ENCODE measurements around the gene RIOX2.

DNA sequence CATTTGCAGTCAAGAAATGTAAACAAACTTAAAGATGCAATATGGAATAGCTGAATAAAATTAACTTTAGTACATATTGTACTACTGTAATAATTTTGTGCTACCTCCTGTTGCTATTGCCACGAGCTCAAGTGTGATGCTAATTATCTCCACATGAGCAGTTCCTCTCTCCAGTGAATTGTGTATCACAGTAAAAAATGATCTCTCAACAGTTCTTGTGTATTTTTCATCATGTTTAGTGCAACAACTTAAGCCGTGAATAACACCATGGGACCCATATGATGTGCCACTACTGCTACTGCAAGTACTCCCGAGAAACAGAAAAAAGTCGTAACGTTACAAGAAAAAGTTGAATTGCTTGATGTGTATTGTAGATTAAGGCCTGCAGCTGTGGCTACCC is 12.4 kb downstream of the RIOX2 start:
- TF ChIP-seq, protein P1, sequence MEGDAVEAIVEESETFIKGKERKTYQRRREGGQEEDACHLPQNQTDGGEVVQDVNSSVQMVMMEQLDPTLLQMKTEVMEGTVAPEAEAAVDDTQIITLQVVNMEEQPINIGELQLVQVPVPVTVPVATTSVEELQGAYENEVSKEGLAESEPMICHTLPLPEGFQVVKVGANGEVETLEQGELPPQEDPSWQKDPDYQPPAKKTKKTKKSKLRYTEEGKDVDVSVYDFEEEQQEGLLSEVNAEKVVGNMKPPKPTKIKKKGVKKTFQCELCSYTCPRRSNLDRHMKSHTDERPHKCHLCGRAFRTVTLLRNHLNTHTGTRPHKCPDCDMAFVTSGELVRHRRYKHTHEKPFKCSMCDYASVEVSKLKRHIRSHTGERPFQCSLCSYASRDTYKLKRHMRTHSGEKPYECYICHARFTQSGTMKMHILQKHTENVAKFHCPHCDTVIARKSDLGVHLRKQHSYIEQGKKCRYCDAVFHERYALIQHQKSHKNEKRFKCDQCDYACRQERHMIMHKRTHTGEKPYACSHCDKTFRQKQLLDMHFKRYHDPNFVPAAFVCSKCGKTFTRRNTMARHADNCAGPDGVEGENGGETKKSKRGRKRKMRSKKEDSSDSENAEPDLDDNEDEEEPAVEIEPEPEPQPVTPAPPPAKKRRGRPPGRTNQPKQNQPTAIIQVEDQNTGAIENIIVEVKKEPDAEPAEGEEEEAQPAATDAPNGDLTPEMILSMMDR (IDR thresholded peaks at IDR 0.05; ENCODE audit: low read length), result no peak
- TF ChIP-seq EZH2phosphoT487 (IDR thresholded peaks at IDR 0.05; ENCODE audit: low read length), result no peak
